A375 (cell line): ENCODE measurements around the gene TAF1D. TPM values are rescaled to one million over a fixed set of nuclear protein-coding genes. Genes with fewer than 3 reads are reported as not detected.
A peak's percentile ranks its signal among the peaks of the same experiment; 100 is the strongest.

ENCODE experiments used
- small RNA-seq: library from RNA; depleted of rRNA; stranded (forward); fragments of <200 nt; gene quantifications from one replicate; pipeline ENCODE3, GENCODE V24; 2014
- total RNA-seq: library from RNA; depleted of rRNA; stranded (reverse); fragments of >200 nt; shearing (Covaris generic); gene quantifications from 2 replicates; pipeline ENCODE4 v1.2.3, GENCODE V29; 2014; rRNA removed

The TAF1D gene, protein sequence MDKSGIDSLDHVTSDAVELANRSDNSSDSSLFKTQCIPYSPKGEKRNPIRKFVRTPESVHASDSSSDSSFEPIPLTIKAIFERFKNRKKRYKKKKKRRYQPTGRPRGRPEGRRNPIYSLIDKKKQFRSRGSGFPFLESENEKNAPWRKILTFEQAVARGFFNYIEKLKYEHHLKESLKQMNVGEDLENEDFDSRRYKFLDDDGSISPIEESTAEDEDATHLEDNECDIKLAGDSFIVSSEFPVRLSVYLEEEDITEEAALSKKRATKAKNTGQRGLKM
- 178 and 214 TPM in 2 replicates for total RNA-seq

DNA sequence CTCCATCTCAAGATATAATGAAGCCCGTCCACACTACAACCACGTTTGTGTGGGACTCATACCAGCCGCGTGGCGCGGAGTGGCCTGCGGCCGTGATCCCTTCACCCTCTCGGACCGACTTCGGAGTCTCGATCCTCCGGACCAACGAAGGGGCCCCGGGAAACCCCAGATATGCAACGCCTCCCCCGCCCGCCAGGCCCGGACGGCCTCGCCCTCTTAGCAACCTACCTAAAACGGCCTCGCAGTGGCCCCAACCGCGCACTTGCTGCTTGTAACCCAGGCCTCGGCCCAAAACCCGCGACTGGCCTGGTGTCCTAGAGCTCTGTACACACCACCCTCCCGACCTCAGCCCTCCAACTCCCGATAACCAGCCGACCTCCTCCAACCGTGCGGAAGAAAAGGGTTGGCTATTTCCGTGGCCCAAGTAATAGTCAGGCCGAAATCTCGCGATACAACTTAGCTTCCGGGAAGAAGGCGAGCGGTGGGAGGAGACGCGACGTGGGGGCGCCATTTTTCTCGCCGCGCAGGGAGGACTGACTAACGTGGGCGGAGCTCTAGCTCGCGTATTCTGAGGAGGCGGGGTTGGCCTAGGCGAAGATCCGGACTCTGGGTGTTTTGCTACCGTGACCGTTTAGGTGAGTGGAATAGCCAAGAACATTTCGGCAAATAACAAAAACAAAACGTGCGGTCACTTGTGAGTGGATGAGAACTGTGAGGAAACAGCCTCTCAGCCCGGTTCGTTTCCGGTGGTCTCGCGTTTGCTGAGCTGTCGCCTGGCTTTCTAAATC lies at the start of gene TAF1D, which contains the start of gene C11orf54:
TAF1D (minus strand) TSS at position 402 of the 788 bp plus-strand sequence. CDS start 2,191 bp downstream, outside the sequence.
C11orf54 (plus strand) TSS at position 579 of the 788 bp plus-strand sequence. CDS start 5,722 bp downstream, outside the sequence.

DNA sequence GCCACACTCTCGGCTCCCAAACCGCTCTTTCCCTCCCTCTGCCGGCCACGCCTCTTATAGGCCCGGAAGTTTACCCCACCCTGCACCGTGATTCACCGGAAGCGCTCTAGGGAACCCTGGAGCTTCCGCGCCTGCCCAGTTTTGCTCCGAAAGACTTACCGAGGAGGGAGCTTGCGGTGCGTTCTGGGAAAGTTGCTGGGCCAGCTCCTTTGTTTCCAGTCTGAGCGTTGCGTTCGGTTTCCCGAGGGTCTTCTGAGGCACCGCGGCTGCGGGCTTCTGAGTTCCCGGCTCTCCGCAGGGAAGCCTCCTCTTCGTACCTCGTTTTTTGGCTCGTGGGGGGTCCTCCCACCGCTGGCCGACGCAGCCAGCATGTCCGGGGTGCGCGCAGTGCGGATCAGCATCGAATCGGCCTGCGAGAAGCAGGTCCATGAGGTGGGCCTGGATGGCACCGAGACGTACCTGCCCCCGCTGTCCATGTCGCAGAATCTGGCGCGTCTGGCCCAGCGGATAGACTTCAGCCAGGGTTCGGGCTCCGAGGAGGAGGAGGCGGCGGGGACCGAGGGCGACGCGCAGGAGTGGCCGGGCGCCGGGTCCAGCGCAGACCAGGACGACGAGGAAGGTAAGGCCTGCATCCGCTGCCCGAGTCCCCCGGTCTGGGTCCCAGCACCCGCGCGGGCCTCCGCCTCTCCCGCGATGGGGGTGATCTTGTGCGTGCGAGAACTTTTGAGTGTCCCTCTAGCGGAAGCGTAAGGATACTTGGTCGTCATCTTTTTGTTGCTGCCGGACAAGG lies 43.0 kb upstream of the TAF1D start, which contains the start of gene MED17:
MED17 (plus strand) TSS at position 138 of the 790 bp plus-strand sequence; CDS start at position 370, 232 bp downstream.

Small RNAs within 50 kb of the gene (small RNA-seq; reads per million reads assigned to genes)
- not detected for gene RF00019
- gene RF00493: 3.6 reads per million, percentile 82 among the genes with 10 or more reads in this experiment
- not detected for gene SCARNA9
- gene SNORA1: not detected
- gene SNORA18: not detected
- not detected for gene SNORA25
- gene SNORA32: not detected
- not detected for gene SNORA40
- not detected for gene SNORA8
- gene SNORD5: not detected
- gene SNORD6: 1,077 reads per million, percentile 99 among the genes with 10 or more reads in this experiment

Other genes starting within 250 kb of the TAF1D start
- 10.5 and 14.6 TPM in 2 replicates for gene SMCO4, start 198.1 kb downstream of the TAF1D start, total RNA-seq
- 16.1 TPM in 2 replicates for gene CEP295, start 79.8 kb downstream of the TAF1D start, total RNA-seq
- 12.8 and 18.4 TPM in 2 replicates for gene C11orf54, start 177 bp upstream of the TAF1D start, total RNA-seq
- 42.4 and 46.8 TPM in 2 replicates for gene MED17, start 42.8 kb upstream of the TAF1D start, total RNA-seq
- not detected in 2 replicates for gene VSTM5, start 109.1 kb upstream of the TAF1D start, total RNA-seq